Liver (tissue), 9 donors: ENCODE data around the gene HOXD8. TPM values are rescaled to one million over a fixed set of nuclear protein-coding genes. Genes with fewer than 3 reads are reported as not detected.
A peak's percentile ranks its signal among the peaks of the same experiment; 100 is the strongest.

ENCODE experiments used
- DNase-seq: peaks from one replicate; pipeline ENCODE4 v3.0.0-alpha.2; 2017; ENCODE audit warnings: low spot score
- H3K27ac ChIP-seq, 2 donors: one replicate each; pipeline ENCODE4 v1.7.0; 2013; ENCODE audit warnings: inconsistent platforms in 2 of 2, low read length in 2 of 2, control low read depth in 1 of 2, low read depth in 1 of 2, mild to moderate bottlenecking in 1 of 2
- H3K27me3 ChIP-seq, 4 donors: one replicate each; pipeline versions ENCODE4 v1.6.1 to v1.7.0; 2013; ENCODE audit warnings: low read length in 3 of 4, inconsistent platforms in 1 of 4, mild to moderate bottlenecking in 1 of 4, moderate library complexity in 1 of 4; ENCODE audit not compliant: control insufficient read depth in 4 of 4, insufficient read depth in 4 of 4
- H3K36me3 ChIP-seq, 4 donors: one replicate each; pipeline versions ENCODE4 v1.6.1 to v1.7.0; 2013; ENCODE audit warnings: low read length in 3 of 4, mild to moderate bottlenecking in 3 of 4, low read depth in 1 of 4, moderate library complexity in 1 of 4; ENCODE audit not compliant: control insufficient read depth in 4 of 4, insufficient read depth in 3 of 4
- H3K4me1 ChIP-seq, 4 donors: one replicate each; pipeline versions ENCODE4 v1.6.1 to v1.7.0; 2013; ENCODE audit warnings: low read length in 3 of 4, mild to moderate bottlenecking in 3 of 4, moderate library complexity in 1 of 4; ENCODE audit not compliant: control insufficient read depth in 4 of 4, insufficient read depth in 4 of 4
- H3K4me3 ChIP-seq, 3 donors: one replicate each; pipeline versions ENCODE4 v1.6.1 to v1.7.0; 2013; ENCODE audit warnings: low read length in 3 of 3, control low read depth in 1 of 3, low read depth in 1 of 3, mild to moderate bottlenecking in 1 of 3
- H3K9ac ChIP-seq, 2 donors: one replicate each; pipeline ENCODE4 v1.7.0; 2013; ENCODE audit warnings: low read length in 2 of 2, mild to moderate bottlenecking in 2 of 2, moderate library complexity in 2 of 2, control low read depth in 1 of 2, low read depth in 1 of 2
- H3K9me3 ChIP-seq, 4 donors: one replicate each; pipeline versions ENCODE4 v1.6.1 to v1.7.0; 2013; ENCODE audit warnings: low read length in 3 of 4; ENCODE audit not compliant: control insufficient read depth in 4 of 4
- EGR1 ChIP-seq, 2 donors: IDR thresholded peaks; 2 replicates each; pipeline ENCODE4 v1.6.1; 2016 to 2018; ENCODE audit warnings: antibody characterized with exemption in 2 of 2, low read depth in 2 of 2
- FOXA1 ChIP-seq: IDR thresholded peaks from 2 replicates; pipeline ENCODE4 v1.6.1; 2016; ENCODE audit warnings: antibody characterized with exemption
- FOXA2 ChIP-seq: IDR thresholded peaks from 2 replicates; pipeline ENCODE4 v1.6.1; 2016; ENCODE audit warnings: antibody characterized with exemption
- GABPA ChIP-seq, 2 donors: IDR thresholded peaks in 1 of 2; conservative IDR thresholded peaks in 1 of 2; 2 replicates each; pipeline ENCODE4 v1.6.1; 2016; ENCODE audit warnings: antibody characterized with exemption in 2 of 2, mild to moderate bottlenecking in 1 of 2, moderate library complexity in 1 of 2
- HNF4A ChIP-seq, 2 donors: conservative IDR thresholded peaks; 2 replicates each; pipeline ENCODE4 v1.6.1; 2016; ENCODE audit warnings: antibody characterized with exemption in 2 of 2, mild to moderate bottlenecking in 2 of 2
- HNF4G ChIP-seq: IDR thresholded peaks from 2 replicates; pipeline ENCODE4 v1.6.1; 2016; ENCODE audit warnings: antibody characterized with exemption
- JUND ChIP-seq, 2 donors: IDR thresholded peaks; 2 replicates each; pipeline ENCODE4 v1.6.1; 2016; ENCODE audit warnings: antibody characterized with exemption in 2 of 2
- MAX ChIP-seq: IDR thresholded peaks from 2 replicates; pipeline ENCODE4 v1.6.1; 2016; ENCODE audit warnings: antibody characterized with exemption
- NR2F2 ChIP-seq: IDR thresholded peaks from 2 replicates; pipeline ENCODE4 v1.6.1; 2016; ENCODE audit warnings: antibody characterized with exemption
- RAD21 ChIP-seq, 2 donors: IDR thresholded peaks; 2 replicates each; pipeline ENCODE4 v1.6.1; 2016; ENCODE audit warnings: antibody characterized with exemption in 2 of 2, mild to moderate bottlenecking in 2 of 2
- REST ChIP-seq: IDR thresholded peaks from 2 replicates; pipeline ENCODE4 v1.6.1; 2016; ENCODE audit warnings: antibody characterized with exemption, mild to moderate bottlenecking
- RXRA ChIP-seq, 2 donors: IDR thresholded peaks; 2 replicates each; pipeline ENCODE4 v1.6.1; 2017 to 2018; ENCODE audit warnings: antibody characterized with exemption in 2 of 2, mild to moderate bottlenecking in 1 of 2
- SP1 ChIP-seq: IDR thresholded peaks from 2 replicates; pipeline ENCODE4 v1.6.1; 2018; ENCODE audit warnings: antibody characterized with exemption, mild to moderate bottlenecking
- TAF1 ChIP-seq: conservative IDR thresholded peaks from 2 replicates; pipeline ENCODE4 v1.6.1; 2016; ENCODE audit warnings: antibody characterized with exemption, mild to moderate bottlenecking
- YY1 ChIP-seq: IDR thresholded peaks from 2 replicates; pipeline ENCODE4 v1.6.1; 2016; ENCODE audit warnings: antibody characterized with exemption, mild to moderate bottlenecking
- WGBS: extraction: QIAGEN DNeasy Blood & Tissue Kit; methylation state at CpG from one replicate; pipeline ENCODE4 v1.1.7; 2013; 5-methylcytosine and 5-hydroxymethylcytosine counted together
- polyA plus RNA-seq, 2 donors: library from polyadenylated mRNA; stranded (reverse) in 1 of 2; unstranded in 1 of 2; fragments of 200-250 nt in 1 of 2; fragments of >200 nt in 1 of 2; fragmentation: Nextera tagmentation in 1 of 2; extraction: Ambion mirVana in 1 of 2; gene quantifications; one replicate each; pipeline versions ENCODE4 v1.2.1 to v1.2.3, GENCODE V29; 2013 to 2015
- total RNA-seq, 2 donors: library from RNA; depleted of rRNA; stranded (reverse); fragments of >200 nt; gene quantifications; one replicate each; pipeline ENCODE4 v1.2.3, GENCODE V29; 2014
- TF ChIP-seq, protein P1 (sequence below): fragments of 150-350 bp; IDR thresholded peaks from 2 replicates; pipeline ENCODE4 v1.5.1; 2017; ENCODE audit warnings: improper control_type of control experiment, low read depth, low read length; ENCODE audit not compliant: missing input control
- TF ChIP-seq, protein P2 (sequence below): IDR thresholded peaks from 2 replicates; pipeline ENCODE4 v1.6.1; 2016; ENCODE audit warnings: antibody characterized with exemption
- TF ChIP-seq, protein P3 (sequence below): IDR thresholded peaks from 2 replicates; pipeline ENCODE4 v1.6.1; 2016; ENCODE audit warnings: antibody characterized with exemption
- donor health status: healthy.
- donor health status: healthy.
- donor health status: healthy.
- donor health status: healthy.
- donor health status: healthy.

HOXD8 gene
- total and polyA plus RNA-seq, 4 donors = 0.06 to 0.19 (median 0.08) TPM; not detected in 1

DNA sequence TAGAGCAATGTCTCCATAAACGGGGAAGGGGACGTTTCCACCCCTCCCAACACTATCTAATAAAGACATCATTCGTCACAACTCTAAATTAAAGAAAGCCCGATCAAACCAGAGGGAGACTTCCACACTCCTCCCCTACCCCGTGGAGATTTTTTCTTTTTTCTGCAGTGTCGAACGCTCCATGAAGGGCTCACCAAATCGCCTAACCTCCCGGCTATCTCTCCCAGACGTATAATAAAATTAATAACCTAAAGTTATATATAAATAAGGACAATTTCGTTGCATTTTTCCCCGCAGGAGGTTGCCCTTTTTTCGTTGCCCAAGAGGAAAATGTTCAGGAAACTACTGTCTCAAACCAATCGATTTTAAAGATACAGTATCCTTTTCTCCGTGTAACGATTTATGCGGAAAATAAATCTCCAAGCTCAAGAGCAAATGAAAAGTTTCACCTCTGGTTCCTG, 48.1 kb upstream of the HOXD8 start:
- Histone ChIP-seq H3K27ac (no peak overlapping the region), H3K4me1 (peaks cover 4 to 25% (median 11%) of the 10 kb centered on the region in 4 donors), H3K27me3 (peaks cover 12 to 77% (median 40%) of the 10 kb centered on the region in 4 donors), H3K9ac (no peak overlapping the region), H3K4me3 (no peak overlapping the region), H3K36me3 (no peaks in the 10 kb centered on the region), H3K9me3 (peaks cover 0 to 29% (median 5%) of the 10 kb centered on the region in 4 donors)
- TF ChIP-seq FOXA2 = no peak
- TF ChIP-seq, protein P1, sequence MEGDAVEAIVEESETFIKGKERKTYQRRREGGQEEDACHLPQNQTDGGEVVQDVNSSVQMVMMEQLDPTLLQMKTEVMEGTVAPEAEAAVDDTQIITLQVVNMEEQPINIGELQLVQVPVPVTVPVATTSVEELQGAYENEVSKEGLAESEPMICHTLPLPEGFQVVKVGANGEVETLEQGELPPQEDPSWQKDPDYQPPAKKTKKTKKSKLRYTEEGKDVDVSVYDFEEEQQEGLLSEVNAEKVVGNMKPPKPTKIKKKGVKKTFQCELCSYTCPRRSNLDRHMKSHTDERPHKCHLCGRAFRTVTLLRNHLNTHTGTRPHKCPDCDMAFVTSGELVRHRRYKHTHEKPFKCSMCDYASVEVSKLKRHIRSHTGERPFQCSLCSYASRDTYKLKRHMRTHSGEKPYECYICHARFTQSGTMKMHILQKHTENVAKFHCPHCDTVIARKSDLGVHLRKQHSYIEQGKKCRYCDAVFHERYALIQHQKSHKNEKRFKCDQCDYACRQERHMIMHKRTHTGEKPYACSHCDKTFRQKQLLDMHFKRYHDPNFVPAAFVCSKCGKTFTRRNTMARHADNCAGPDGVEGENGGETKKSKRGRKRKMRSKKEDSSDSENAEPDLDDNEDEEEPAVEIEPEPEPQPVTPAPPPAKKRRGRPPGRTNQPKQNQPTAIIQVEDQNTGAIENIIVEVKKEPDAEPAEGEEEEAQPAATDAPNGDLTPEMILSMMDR = no peak
- no peak for TF ChIP-seq TAF1
- no peak for TF ChIP-seq NR2F2
- TF ChIP-seq, protein P2, sequence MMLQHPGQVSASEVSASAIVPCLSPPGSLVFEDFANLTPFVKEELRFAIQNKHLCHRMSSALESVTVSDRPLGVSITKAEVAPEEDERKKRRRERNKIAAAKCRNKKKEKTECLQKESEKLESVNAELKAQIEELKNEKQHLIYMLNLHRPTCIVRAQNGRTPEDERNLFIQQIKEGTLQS = no peak
- no peak for TF ChIP-seq EGR1 (IDR thresholded peaks at IDR 0.05; ENCODE audit: low read depth in 2 of 2)
- TF ChIP-seq SP1 = no peak
- TF ChIP-seq FOXA1 = no peak
- TF ChIP-seq, protein P3, sequence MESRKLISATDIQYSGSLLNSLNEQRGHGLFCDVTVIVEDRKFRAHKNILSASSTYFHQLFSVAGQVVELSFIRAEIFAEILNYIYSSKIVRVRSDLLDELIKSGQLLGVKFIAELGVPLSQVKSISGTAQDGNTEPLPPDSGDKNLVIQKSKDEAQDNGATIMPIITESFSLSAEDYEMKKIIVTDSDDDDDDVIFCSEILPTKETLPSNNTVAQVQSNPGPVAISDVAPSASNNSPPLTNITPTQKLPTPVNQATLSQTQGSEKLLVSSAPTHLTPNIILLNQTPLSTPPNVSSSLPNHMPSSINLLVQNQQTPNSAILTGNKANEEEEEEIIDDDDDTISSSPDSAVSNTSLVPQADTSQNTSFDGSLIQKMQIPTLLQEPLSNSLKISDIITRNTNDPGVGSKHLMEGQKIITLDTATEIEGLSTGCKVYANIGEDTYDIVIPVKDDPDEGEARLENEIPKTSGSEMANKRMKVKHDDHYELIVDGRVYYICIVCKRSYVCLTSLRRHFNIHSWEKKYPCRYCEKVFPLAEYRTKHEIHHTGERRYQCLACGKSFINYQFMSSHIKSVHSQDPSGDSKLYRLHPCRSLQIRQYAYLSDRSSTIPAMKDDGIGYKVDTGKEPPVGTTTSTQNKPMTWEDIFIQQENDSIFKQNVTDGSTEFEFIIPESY = no peak
- no peak for TF ChIP-seq HNF4G
- no peak for TF ChIP-seq REST
- TF ChIP-seq JUND (IDR thresholded peaks at IDR 0.05) = no peak
- TF ChIP-seq GABPA (IDR thresholded peaks at IDR 0.05 in 1 of 2, conservative IDR thresholded peaks at IDR 0.05 in 1 of 2) = no peak
- no peak for TF ChIP-seq HNF4A (conservative IDR thresholded peaks at IDR 0.05)
- TF ChIP-seq RAD21 (IDR thresholded peaks at IDR 0.05) = no peak
- TF ChIP-seq MAX = no peak
- no peak for TF ChIP-seq YY1
- TF ChIP-seq RXRA (IDR thresholded peaks at IDR 0.05) = no peak
- DNase-seq = peak; percentile 29
- 7% methylated on average over 17 of the region's 17 CpGs for WGBS
